SK-N-SH (cell line): ENCODE results near the gene ACTN2. TPM values are rescaled to one million over a fixed set of nuclear protein-coding genes. Genes with fewer than 3 reads are reported as not detected.

Experiments
- CTCF ChIA-PET: fragments of 300-600, 350-600 bp; formaldehyde crosslinking; extraction: SDS; loops from one replicate; lab custom pipeline; 2021; lab: Yijun Ruan, JAX
- POLR2A ChIA-PET: fragments of 350-600 bp; sonication (Branson Sonifier 250); formaldehyde crosslinking; extraction: SDS; loops from one replicate; lab custom pipeline; 2020; ENCODE audit warnings: antibody characterized with exemption, inconsistent platforms; lab: Yijun Ruan, JAX
- DNase-seq: peaks from one replicate; pipeline ENCODE4 v3.0.0; 2012
- H2AFZ ChIP-seq: fragments of 200-600 bp; sonication (generic); 2 replicates; pipeline ENCODE4 v1.8.1; 2016; ENCODE audit warnings: antibody characterized with exemption, mild to moderate bottlenecking, low read depth
- H3F3A ChIP-seq: fragments of 200-600 bp; sonication (generic); replicated peaks from 2 replicates; pipeline ENCODE3; 2016; ENCODE audit warnings: antibody characterized with exemption, mild to moderate bottlenecking; ENCODE audit not compliant: insufficient read depth
- H3K27ac ChIP-seq, 2 experiments: fragments of 200-500 bp in 1 of 2; fragments of 200-600 bp in 1 of 2; sonication (Bioruptor generic) in 1 of 2; sonication (generic), shearing (Covaris generic) in 1 of 2; 2 replicates each; pipeline versions ENCODE4 v1.5.1 to v1.6.1; 2014 to 2016; ENCODE audit warnings: low read depth in 2 of 2, inconsistent platforms in 1 of 2, low read length in 1 of 2, mild to moderate bottlenecking in 1 of 2, mixed read lengths in 1 of 2
- H3K27me3 ChIP-seq: fragments of 200-600 bp; sonication (generic), shearing (Covaris generic); 2 replicates; pipeline ENCODE4 v1.6.1; 2016; ENCODE audit warnings: mixed run types; ENCODE audit not compliant: insufficient read depth
- H3K36me3 ChIP-seq, 2 experiments: fragments of 200-500 bp in 1 of 2; fragments of 200-600 bp in 1 of 2; sonication (Bioruptor generic) in 1 of 2; sonication (generic) in 1 of 2; replicated peaks in 1 of 2; 2 replicates each; pipeline versions ENCODE3 to v1.5.1; 2014 to 2016; ENCODE audit warnings: low read length in 1 of 2, mild to moderate bottlenecking in 1 of 2; ENCODE audit not compliant: insufficient read depth in 2 of 2, control insufficient read depth in 1 of 2
- H3K4me1 ChIP-seq, 2 experiments: fragments of 200-500 bp in 1 of 2; fragments of 200-600 bp in 1 of 2; sonication (Bioruptor generic) in 1 of 2; sonication (generic), shearing (Covaris generic) in 1 of 2; 2 replicates each; pipeline versions ENCODE4 v1.5.1 to v1.6.1; 2014 to 2016; ENCODE audit warnings: low read depth in 1 of 2, low read length in 1 of 2, mixed run types in 1 of 2; ENCODE audit not compliant: insufficient read depth in 2 of 2, control insufficient read depth in 1 of 2
- H3K4me2 ChIP-seq: fragments of 200-600 bp; sonication (generic), shearing (Covaris generic); 2 replicates; pipeline ENCODE4 v1.6.1; 2017; ENCODE audit warnings: mixed run types
- H3K4me3 ChIP-seq, 2 experiments: fragments of 200-500 bp in 1 of 2; fragments of 200-600 bp in 1 of 2; sonication (Bioruptor generic) in 1 of 2; sonication (generic), shearing (Covaris generic) in 1 of 2; 2 replicates each; pipeline versions ENCODE4 v1.5.1 to v1.8.1; 2014 to 2016; ENCODE audit warnings: low read depth in 2 of 2, inconsistent platforms in 1 of 2, low read length in 1 of 2, mild to moderate bottlenecking in 1 of 2, mixed read lengths in 1 of 2, moderate library complexity in 1 of 2
- H3K79me2 ChIP-seq: fragments of 200-600 bp; sonication (generic); 2 replicates; pipeline ENCODE4 v1.8.1; 2017; ENCODE audit warnings: mild to moderate bottlenecking; ENCODE audit not compliant: insufficient read depth
- H3K9ac ChIP-seq: fragments of 200-600 bp; sonication (generic); 2 replicates; pipeline ENCODE4 v1.6.1; 2017; ENCODE audit warnings: mixed run types
- H3K9me2 ChIP-seq: fragments of 200-600 bp; sonication (generic); 2 replicates; pipeline ENCODE4 v1.6.1; 2017; ENCODE audit warnings: mixed run types
- H3K9me3 ChIP-seq: fragments of 200-600 bp; sonication (generic); 2 replicates; pipeline ENCODE4 v1.6.1; 2017; ENCODE audit warnings: mixed run types, mild to moderate bottlenecking, moderate library complexity
- H4K20me1 ChIP-seq: fragments of 200-600 bp; sonication (generic); 2 replicates; pipeline ENCODE4 v1.6.1; 2017; ENCODE audit warnings: mild to moderate bottlenecking, mixed run types; ENCODE audit not compliant: insufficient read depth
- CHD2 ChIP-seq: fragments of 150-350 bp; IDR thresholded peaks from 2 replicates; pipeline ENCODE4 v1.6.1; 2018; ENCODE audit warnings: low read length; ENCODE audit not compliant: partially characterized antibody
- CTCF ChIP-seq: fragments of 200-600 bp; sonication (generic); IDR thresholded peaks from 2 replicates; pipeline ENCODE4 v1.6.1; 2017; ENCODE audit warnings: antibody characterized with exemption, mild to moderate bottlenecking, moderate library complexity
- GABPA ChIP-seq: IDR thresholded peaks from 2 replicates; pipeline ENCODE4 v1.4.0; 2012; ENCODE audit warnings: low read depth, mild to moderate bottlenecking
- GATA2 ChIP-seq: sonication (generic); formaldehyde crosslinking; IDR thresholded peaks from 2 replicates; pipeline ENCODE4 v1.5.0; 2020; ENCODE audit warnings: mild to moderate bottlenecking, missing genetic modification reagents
- JUND ChIP-seq: IDR thresholded peaks from 2 replicates; pipeline ENCODE4 v1.4.0; 2012
- MXI1 ChIP-seq: IDR thresholded peaks from 2 replicates; pipeline ENCODE4 v1.6.1; 2012; ENCODE audit warnings: mild to moderate bottlenecking, low read depth, low read length, improper control_type of control experiment
- NFIC ChIP-seq: IDR thresholded peaks from 2 replicates; pipeline ENCODE4 v1.4.0; 2012; ENCODE audit warnings: borderline replicate concordance
- NRF1 ChIP-seq: IDR thresholded peaks from 2 replicates; pipeline ENCODE4 v1.6.1; 2012; ENCODE audit warnings: low read depth, mild to moderate bottlenecking, low read length
- POLR2AphosphoS5 ChIP-seq: IDR thresholded peaks from 2 replicates; pipeline ENCODE4 v1.6.1; 2012; ENCODE audit warnings: low read depth, low read length
- RAD21 ChIP-seq: IDR thresholded peaks from 2 replicates; pipeline ENCODE4 v1.6.1; 2012; ENCODE audit warnings: mild to moderate bottlenecking, low read length
- RCOR1 ChIP-seq: fragments of 150-350 bp; IDR thresholded peaks from 2 replicates; pipeline ENCODE4 v1.6.1; 2017; ENCODE audit warnings: antibody characterized with exemption, low read length
- REST ChIP-seq: IDR thresholded peaks from 2 replicates; pipeline ENCODE4 v1.6.1; 2012; ENCODE audit warnings: mild to moderate bottlenecking, low read depth, low read length, moderate library complexity
- RXRA ChIP-seq: IDR thresholded peaks from 2 replicates; pipeline ENCODE4 v1.4.0; 2012; ENCODE audit warnings: low read depth, mild to moderate bottlenecking, borderline replicate concordance
- SIN3A ChIP-seq: IDR thresholded peaks from 2 replicates; pipeline ENCODE4 v1.6.1; 2012; ENCODE audit warnings: low read depth, mild to moderate bottlenecking, low read length, moderate library complexity, borderline replicate concordance
- SMC3 ChIP-seq: IDR thresholded peaks from 2 replicates; pipeline ENCODE4 v1.6.1; 2012; ENCODE audit warnings: low read depth, low read length, improper control_type of control experiment
- TAF1 ChIP-seq: IDR thresholded peaks from 2 replicates; pipeline ENCODE4 v1.6.1; 2012; ENCODE audit warnings: low read depth, mild to moderate bottlenecking, low read length, moderate library complexity, borderline replicate concordance
- TCF12 ChIP-seq: IDR thresholded peaks from 2 replicates; pipeline ENCODE4 v1.4.0; 2012
- TEAD4 ChIP-seq: IDR thresholded peaks from 2 replicates; pipeline ENCODE4 v1.4.0; 2012; ENCODE audit warnings: mild to moderate bottlenecking, borderline replicate concordance; ENCODE audit not compliant: insufficient read depth
- USF2 ChIP-seq: fragments of 150-350 bp; IDR thresholded peaks from 2 replicates; pipeline ENCODE4 v1.6.1; 2017; ENCODE audit warnings: antibody characterized with exemption, low read length, low read depth, borderline replicate concordance
- YY1 ChIP-seq: IDR thresholded peaks from 2 replicates; pipeline ENCODE4 v1.4.0; 2012; ENCODE audit warnings: low read depth, mild to moderate bottlenecking
- ZBTB33 ChIP-seq: IDR thresholded peaks from 2 replicates; pipeline ENCODE4 v1.4.0; 2012; ENCODE audit warnings: low read depth, borderline replicate concordance
- WGBS: methylation state at CpG from one replicate; pipeline ENCODE4 v1.1.6; 2017; ENCODE audit warnings: low lambda C conversion rate; 5-methylcytosine and 5-hydroxymethylcytosine counted together
- polyA plus RNA-seq, 3 experiments: library from polyadenylated mRNA; depleted of rRNA; stranded (reverse); fragments of >200 nt; gene quantifications; 2 replicates each; pipeline ENCODE4 v1.2.3, GENCODE V29; 2012
- TF ChIP-seq, protein P1 (sequence below): IDR thresholded peaks from 2 replicates; pipeline ENCODE4 v1.4.0; 2012; ENCODE audit warnings: low read depth

Gene ACTN2
- polyA plus RNA-seq, 1 of the 3 experiments (the other 2 are of a cell fraction): 0.15 TPM

GRCh38 chr1:236762410-236762809 lies 76.1 kb downstream of the ACTN2 start:
- CTCF ChIA-PET: interaction anchor here (1.1 to 4.1 kb wide), 2 partner anchors 19 to 625 kb away, joined by 4 to 23 read pairs; no protein-coding TSS in a partner anchor
- H2AFZ ChIP-seq: no peak overlapping the region
- TF ChIP-seq TAF1 (no peak), GABPA (no peak), CHD2 (no peak), NFIC (no peak), SIN3A (no peak), NRF1 (no peak), GATA2 (CRISPR knock-in tag) (no peak), SMC3 (no peak), RXRA (no peak), USF2 (no peak), REST (no peak), YY1 (no peak)
- TF ChIP-seq, protein P1, sequence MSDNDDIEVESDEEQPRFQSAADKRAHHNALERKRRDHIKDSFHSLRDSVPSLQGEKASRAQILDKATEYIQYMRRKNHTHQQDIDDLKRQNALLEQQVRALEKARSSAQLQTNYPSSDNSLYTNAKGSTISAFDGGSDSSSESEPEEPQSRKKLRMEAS: no peak

DNA sequence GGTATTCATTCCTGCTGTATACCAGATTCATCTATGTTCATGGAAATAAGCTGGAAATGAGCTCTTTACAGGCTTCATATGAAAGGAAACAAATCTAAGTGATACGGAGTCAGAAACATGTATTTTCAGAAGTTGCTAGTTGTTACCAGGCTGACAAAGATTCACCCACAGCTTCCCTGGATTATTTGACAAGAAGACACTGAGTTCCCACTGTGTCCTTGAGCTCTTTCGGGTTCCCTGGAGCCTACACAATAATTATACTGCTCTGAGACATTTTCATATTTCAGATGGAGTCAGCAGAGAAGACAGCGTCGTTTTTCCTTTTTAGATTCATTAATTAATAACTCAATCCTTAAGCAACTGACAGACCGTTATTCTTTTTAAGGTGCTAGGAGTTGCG lies 79.5 kb downstream of the ACTN2 start:
- H3K36me3 ChIP-seq: no peaks in the 10 kb centered on the region
- ChIA-PET POLR2A (no interaction called here), CTCF (interaction anchor here (3.4 kb wide), 1 partner anchor 796 kb away, joined by 9 read pairs; no protein-coding TSS in a partner anchor)
- H3K79me2 ChIP-seq: no peaks in the 10 kb centered on the region
- H3K4me1 ChIP-seq: no peaks in the 10 kb centered on the region
- H2AFZ ChIP-seq: no peak overlapping the region
- WGBS: 59% methylated on average over 6 of the region's 6 CpGs
- H3K27ac ChIP-seq: no peak overlapping the region
- H4K20me1 ChIP-seq: no peaks in the 10 kb centered on the region
- DNase-seq: no peak
- H3K9me3 ChIP-seq: no peaks in the 10 kb centered on the region
- H3K9me2 ChIP-seq: no peaks in the 10 kb centered on the region
- H3K9ac ChIP-seq: no peak overlapping the region
- no peak overlapping the region for H3K4me2 ChIP-seq
- H3K27me3 ChIP-seq: no peaks in the 10 kb centered on the region
- H3F3A ChIP-seq: no peaks in the 10 kb centered on the region
- H3K4me3 ChIP-seq: no peak overlapping the region
- TF ChIP-seq JUND: no peak
- TF ChIP-seq GATA2 (CRISPR knock-in tag): no peak
- no peak for TF ChIP-seq TCF12
- TF ChIP-seq POLR2AphosphoS5: no peak
- no peak for TF ChIP-seq ZBTB33
- no peak for TF ChIP-seq CTCF
- no peak for TF ChIP-seq TEAD4
- no peak for TF ChIP-seq SIN3A
- no peak for TF ChIP-seq RCOR1
- no peak for TF ChIP-seq MXI1
- TF ChIP-seq RAD21: no peak

More at GRCh38 chr1:236762410-236762809, 76.1 kb downstream of the ACTN2 start:
- Histone ChIP-seq H3K4me2 (no peak overlapping the region), H4K20me1 (no peaks in the 10 kb centered on the region), H3K27me3 (no peaks in the 10 kb centered on the region), H3K27ac (no peak overlapping the region), H3K9ac (no peak overlapping the region), H3K9me3 (no peaks in the 10 kb centered on the region), H3K4me3 (no peak overlapping the region), H3K79me2 (no peaks in the 10 kb centered on the region), H3F3A (no peaks in the 10 kb centered on the region), H3K4me1 (no peaks in the 10 kb centered on the region), H3K9me2 (no peaks in the 10 kb centered on the region), H3K36me3 (no peaks in the 10 kb centered on the region)
- POLR2A ChIA-PET: no interaction called here
- no peak for DNase-seq
- 80% methylated on average over 15 of the region's 15 CpGs for WGBS
